H1 (cell line): ENCODE data around the gene HAPLN3.

Experiments
- CTCF ChIP-seq, 3 experiments: IDR thresholded peaks; 1 replicate in 2 of 3; 2 replicates in 1 of 3; pipeline versions ENCODE4 v1.5.1 to v1.6.1; 2011; ENCODE audit warnings: low read length in 3 of 3, mild to moderate bottlenecking in 3 of 3, inconsistent platforms in 2 of 3, low read depth in 1 of 3, moderate library complexity in 1 of 3; ENCODE audit not compliant: insufficient read depth in 1 of 3; ENCODE audit errors: control extremely low read depth in 1 of 3
- FOSL1 ChIP-seq: IDR thresholded peaks from 2 replicates; pipeline ENCODE4 v1.6.1; 2011; ENCODE audit warnings: mild to moderate bottlenecking, low read depth, low read length, moderate library complexity; ENCODE audit not compliant: insufficient read depth
- GABPA ChIP-seq: IDR thresholded peaks from 2 replicates; pipeline ENCODE4 v1.6.1; 2011; ENCODE audit warnings: mild to moderate bottlenecking, low read length, moderate library complexity, borderline replicate concordance; ENCODE audit not compliant: insufficient read depth
- GTF2F1 ChIP-seq: IDR thresholded peaks from 2 replicates; pipeline ENCODE4 v1.6.1; 2012; ENCODE audit warnings: low read depth, low read length, improper control_type of control experiment, borderline replicate concordance
- HDAC2 ChIP-seq, 2 experiments: fragments of 300-600 bp in 1 of 2; sonication (generic) in 1 of 2; IDR thresholded peaks; 2 replicates each; pipeline ENCODE4 v1.6.1; 2011 to 2012; ENCODE audit warnings: low read depth in 2 of 2, low read length in 2 of 2, mild to moderate bottlenecking in 2 of 2, moderate library complexity in 2 of 2, borderline replicate concordance in 1 of 2, inconsistent platforms in 1 of 2
- POLR2A ChIP-seq, 2 experiments: IDR thresholded peaks; 1 replicate in 1 of 2; 2 replicates in 1 of 2; pipeline ENCODE4 v1.6.1; 2011; ENCODE audit warnings: low read depth in 2 of 2, low read length in 2 of 2, mild to moderate bottlenecking in 2 of 2; ENCODE audit errors: control extremely low read depth in 1 of 2
- RFX5 ChIP-seq: IDR thresholded peaks from 2 replicates; pipeline ENCODE4 v1.6.1; 2011; ENCODE audit warnings: low read depth, low read length, improper control_type of control experiment, borderline replicate concordance
- SUZ12 ChIP-seq: fragments of 200-600 bp; sonication (generic); IDR thresholded peaks from 2 replicates; pipeline ENCODE4 v1.6.1; 2012; ENCODE audit warnings: mild to moderate bottlenecking, inconsistent platforms, low read length, moderate library complexity, mixed read lengths
- YY1 ChIP-seq: IDR thresholded peaks from 2 replicates; pipeline ENCODE4 v1.6.1; 2011; ENCODE audit warnings: low read depth, mild to moderate bottlenecking, low read length

GRCh38 chr15:88896333-88897033 lies 1.1 kb upstream of the HAPLN3 start:
- TF ChIP-seq POLR2A (IDR thresholded peaks at IDR 0.05; ENCODE audit: control extremely low read depth in 1 of 2, low read depth in 2 of 2, low read length in 2 of 2) (peak in 1 of 2 experiments; percentile 40; a peak in 1 of 3 replicates), CTCF (IDR thresholded peaks at IDR 0.05; ENCODE audit: control extremely low read depth in 1 of 3, insufficient read depth in 1 of 3, low read depth in 1 of 3, low read length in 3 of 3) (no peak), FOSL1 (no peak), GABPA (no peak), RFX5 (no peak), YY1 (no peak), SUZ12 (no peak), GTF2F1 (no peak), HDAC2 (IDR thresholded peaks at IDR 0.05; ENCODE audit: borderline replicate concordance in 1 of 2, low read depth in 2 of 2, low read length in 2 of 2) (no peak)
